Fibroblast of lung (primary cell): Measurements from ENCODE around the gene FAM72A.
"Not testable (repeated sequence)": the region's sequence is repeated elsewhere in the genome, so short reads cannot be mapped to it uniquely, and the experiment has no call there.

Source experiments
- CTCF ChIP-seq, 2 donors: IDR thresholded peaks in 1 of 2; conservative IDR thresholded peaks in 1 of 2; 1 replicate in 1 of 2; 2 replicates in 1 of 2; pipeline ENCODE4 v1.5.1; 2011 to 2012; ENCODE audit warnings: low read length in 2 of 2, control low read depth in 1 of 2, inconsistent platforms in 1 of 2, low read depth in 1 of 2, mild to moderate bottlenecking in 1 of 2
- EZH2 ChIP-seq: IDR thresholded peaks from 2 replicates; pipeline ENCODE4 v1.5.1; 2012; ENCODE audit warnings: low read length, control low read depth, mild to moderate bottlenecking; ENCODE audit errors: missing control alignments

- not testable (repeated sequence) for TF ChIP-seq CTCF (conservative IDR thresholded peaks at IDR 0.05 in 1 of 2, IDR thresholded peaks at IDR 0.05 in 1 of 2; ENCODE audit: low read depth in 1 of 2, low read length in 2 of 2); EZH2
Observed at GRCh38 chr1:206173110-206173719, 29.4 kb downstream of the FAM72A start.
